GM12873 (cell line): ENCODE data around the gene SH3PXD2A.

Source experiments
- CTCF ChIP-seq: IDR thresholded peaks from 2 replicates; pipeline ENCODE4 v1.5.1; 2012; ENCODE audit warnings: low read depth, mild to moderate bottlenecking, moderate library complexity, low read length, control low read depth; ENCODE audit not compliant: insufficient read depth; ENCODE audit errors: missing control alignments

The SH3PXD2A gene

DNA sequence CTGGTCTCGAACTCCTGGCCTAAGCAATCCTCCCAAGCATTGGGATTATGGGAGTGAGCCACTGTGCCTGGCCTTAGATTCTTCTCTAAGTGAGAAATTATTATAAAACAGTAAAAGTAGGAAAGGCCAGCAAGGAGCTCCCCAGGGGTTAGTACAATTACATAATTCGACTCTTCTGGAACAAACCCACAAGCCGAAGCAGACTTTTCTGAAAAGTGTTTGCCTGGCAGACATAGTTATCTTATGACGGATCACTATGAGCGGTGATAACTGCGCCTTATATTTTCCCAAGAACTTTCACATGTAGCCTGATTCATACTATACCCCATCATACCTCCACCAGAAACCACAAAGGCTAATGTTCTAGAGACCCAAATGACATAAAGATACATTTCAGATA, 30.2 kb upstream of the SH3PXD2A start:
- TF ChIP-seq CTCF, result no peak

GRCh38 chr10:103884681-103885139, 29.3 kb upstream of the SH3PXD2A start:
- peak; percentile 83 for TF ChIP-seq CTCF

- no peak for TF ChIP-seq CTCF
These were observed 27.1 kb upstream of the SH3PXD2A start for GRCh38 chr10:103882285-103883007.

- no peak for TF ChIP-seq CTCF
These were observed 26.3 kb upstream of the SH3PXD2A start for GRCh38 chr10:103881416-103882284.

DNA sequence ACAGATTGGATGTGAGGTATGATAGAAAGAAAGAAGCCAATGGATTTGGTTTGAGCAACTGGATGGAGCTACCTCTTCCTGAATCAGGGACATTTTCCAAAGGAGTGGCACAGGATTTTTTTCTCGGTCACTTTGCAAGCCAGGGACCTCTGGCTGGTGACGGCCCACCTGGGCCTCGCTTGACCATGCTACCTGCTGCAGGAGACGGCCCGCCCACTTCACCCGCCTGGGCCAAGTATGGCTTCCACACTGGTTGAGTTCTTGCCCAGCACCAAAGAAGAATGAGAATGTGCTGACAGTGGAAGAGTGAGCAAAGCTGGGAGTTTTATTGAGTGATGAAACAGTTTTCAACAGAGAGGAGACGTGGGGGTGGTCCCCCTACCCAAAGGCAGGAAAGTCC, 24.5 kb upstream of the SH3PXD2A start:
- no peak for TF ChIP-seq CTCF

- TF ChIP-seq CTCF, result no peak
These were observed 24.0 kb upstream of the SH3PXD2A start for GRCh38 chr10:103879409-103879808.

- TF ChIP-seq CTCF, result no peak
These were observed 22.5 kb upstream of the SH3PXD2A start for GRCh38 chr10:103877861-103878260.
